Endothelial cell of umbilical vein (primary cell): ENCODE results near the gene LECT2. TPM values are rescaled to one million over a fixed set of nuclear protein-coding genes. Genes with fewer than 3 reads are reported as not detected.

Experiments used
- BruUV-seq: library from RNA; stranded (reverse); fragments of 400-500 nt; replicated peaks from 2 replicates; lab custom pipeline; 2021; lab: Mats Ljungman, UMichigan
- CTCF ChIA-PET: fragments of 300-600, 350-600 bp; sonication (Branson Sonifier 250); formaldehyde crosslinking; loops from one replicate; lab custom pipeline; 2021; ENCODE audit warnings: antibody characterized with exemption, inconsistent platforms; lab: Charles Lee
- POLR2A ChIA-PET: fragments of 300-600, 350-600 bp; sonication (Branson Sonifier 250); formaldehyde crosslinking; loops from one replicate; lab custom pipeline; 2021; ENCODE audit warnings: antibody characterized with exemption, inconsistent platforms; lab: Charles Lee
- DNase-seq: peaks from one replicate; pipeline ENCODE4 v3.0.0-alpha.2; 2011; ENCODE audit warnings: low read depth, low spot score
- FAIRE-seq: peaks from 2 replicates; lab custom pipeline; 2011; peaks lifted over from hg19 to GRCh38; lab: Jason Lieb, UNC
- H2AFZ ChIP-seq: 2 replicates; pipeline ENCODE4 v1.6.0; 2012; ENCODE audit warnings: low read depth, low read length, control low read depth, inconsistent platforms
- H3K27ac ChIP-seq: 2 replicates; pipeline ENCODE4 v1.5.1; 2011; ENCODE audit warnings: low read depth, mild to moderate bottlenecking, control low read depth, low read length, moderate library complexity; ENCODE audit not compliant: insufficient read depth
- H3K27me3 ChIP-seq, 2 experiments: 2 replicates each; pipeline versions ENCODE4 v1.6.0 to v1.6.1; 2011; ENCODE audit warnings: low read length in 2 of 2, mixed read lengths in 1 of 2; ENCODE audit not compliant: control insufficient read depth in 2 of 2, insufficient read depth in 2 of 2
- H3K36me3 ChIP-seq, 2 experiments: 2 replicates in 1 of 2; 3 replicates in 1 of 2; pipeline ENCODE4 v1.5.1; 2011; ENCODE audit warnings: low read length in 2 of 2, mild to moderate bottlenecking in 1 of 2, moderate library complexity in 1 of 2; ENCODE audit not compliant: control insufficient read depth in 2 of 2, insufficient read depth in 2 of 2; ENCODE audit errors: extremely low read depth in 1 of 2
- H3K4me1 ChIP-seq: 3 replicates; pipeline ENCODE4 v1.5.1; 2011; ENCODE audit warnings: mild to moderate bottlenecking, low read length; ENCODE audit not compliant: control insufficient read depth, insufficient read depth; ENCODE audit errors: extremely low read depth
- H3K4me2 ChIP-seq: 2 replicates; pipeline ENCODE4 v1.6.1; 2011; ENCODE audit warnings: low read length, control low read depth, mixed read lengths; ENCODE audit not compliant: insufficient read depth
- H3K4me3 ChIP-seq, 3 experiments: fragments of 200-600 bp in 1 of 3; sonication (generic), shearing (Covaris generic) in 1 of 3; replicated peaks in 1 of 3; 2 replicates each; pipeline ENCODE4 v1.5.1; 2011 to 2016; ENCODE audit warnings: control low read depth in 3 of 3, low read length in 3 of 3, mild to moderate bottlenecking in 2 of 3, inconsistent platforms in 1 of 3, low read depth in 1 of 3, moderate library complexity in 1 of 3; ENCODE audit not compliant: insufficient read depth in 1 of 3
- H3K79me2 ChIP-seq: 2 replicates; pipeline ENCODE4 v1.6.0; 2012; ENCODE audit warnings: low read length, inconsistent platforms; ENCODE audit not compliant: control insufficient read depth, insufficient read depth
- H3K9ac ChIP-seq: replicated peaks from 2 replicates; pipeline ENCODE3; 2011; ENCODE audit warnings: low read length, control low read depth; ENCODE audit not compliant: insufficient read depth; ENCODE audit errors: extremely low read depth
- H3K9me1 ChIP-seq: replicated peaks from 3 replicates; pipeline ENCODE4 v1.6.0; 2011; ENCODE audit warnings: mild to moderate bottlenecking, low read length; ENCODE audit not compliant: control insufficient read depth, insufficient read depth; ENCODE audit errors: extremely low read depth
- H3K9me3 ChIP-seq: replicated peaks from 2 replicates; pipeline ENCODE4 v1.5.1; 2012; ENCODE audit warnings: low read length, inconsistent platforms; ENCODE audit not compliant: control insufficient read depth, insufficient read depth
- H4K20me1 ChIP-seq: replicated peaks from 2 replicates; pipeline ENCODE3; 2011; ENCODE audit warnings: mild to moderate bottlenecking, low read length; ENCODE audit not compliant: control insufficient read depth, insufficient read depth; ENCODE audit errors: extremely low read depth
- CTCF ChIP-seq, 2 donors: IDR thresholded peaks; 1 replicate in 1 of 2; 2 replicates in 1 of 2; pipeline ENCODE4 v1.5.1; 2011; ENCODE audit warnings: low read length in 2 of 2, mild to moderate bottlenecking in 2 of 2, moderate library complexity in 2 of 2, control low read depth in 1 of 2, inconsistent platforms in 1 of 2, low read depth in 1 of 2; ENCODE audit not compliant: insufficient read depth in 1 of 2; ENCODE audit errors: extremely low read depth in 1 of 2
- EZH2 ChIP-seq: IDR thresholded peaks from 2 replicates; pipeline ENCODE4 v1.6.1; 2012; ENCODE audit warnings: borderline replicate concordance, low read depth, mild to moderate bottlenecking, moderate library complexity, low read length, inconsistent platforms; ENCODE audit not compliant: severe bottlenecking
- FOS ChIP-seq: IDR thresholded peaks from 2 replicates; pipeline ENCODE4 v1.6.1; 2011; ENCODE audit warnings: mild to moderate bottlenecking, low read length, moderate library complexity, borderline replicate concordance; ENCODE audit not compliant: insufficient read depth
- GATA2 ChIP-seq: IDR thresholded peaks from 2 replicates; pipeline ENCODE4 v1.7.0; 2011; ENCODE audit warnings: low read depth, mild to moderate bottlenecking, moderate library complexity, mixed read lengths, low read length; ENCODE audit not compliant: insufficient read length, insufficient read depth
- JUN ChIP-seq: IDR thresholded peaks from 2 replicates; pipeline ENCODE4 v1.6.1; 2011; ENCODE audit warnings: borderline replicate concordance, low read depth; ENCODE audit not compliant: insufficient read length, insufficient read depth
- MAX ChIP-seq: IDR thresholded peaks from 2 replicates; pipeline ENCODE4 v1.6.1; 2011; ENCODE audit not compliant: insufficient read depth, insufficient read length
- MYC ChIP-seq: IDR thresholded peaks from one replicate; pipeline ENCODE4 v1.6.1; 2011; ENCODE audit warnings: mild to moderate bottlenecking, low read depth, low read length
- POLR2A ChIP-seq: IDR thresholded peaks from 2 replicates; pipeline ENCODE4 v1.6.1; 2012; ENCODE audit warnings: low read depth, mild to moderate bottlenecking, control low read depth, low read length
- POLR2AphosphoS5 ChIP-seq: IDR thresholded peaks from 2 replicates; pipeline ENCODE4 v1.6.1; 2012; ENCODE audit warnings: low read depth, mild to moderate bottlenecking, control low read depth, low read length, moderate library complexity; ENCODE audit not compliant: insufficient read depth
- dilution Hi-C: fragments of 300-500 bp; cut with MboI; formaldehyde crosslinking; loops from one replicate; pipeline ENCODE4 v1.15.0; 2019; ENCODE audit warnings: low sequenced_read_pairs; ENCODE audit not compliant: extremely low pct_ligation_motif_present
- intact Hi-C: fragments of 100-400 bp; cut with micrococcal nuclease; formaldehyde crosslinking; loops from one replicate; pipeline ENCODE4 v1.10.0; 2022
- polyA plus RNA-seq, 4 experiments: library from polyadenylated mRNA; depleted of rRNA in 3 of 4; stranded (reverse) in 3 of 4; unstranded in 1 of 4; fragments of >200 nt; gene quantifications; 2 replicates each; pipeline versions ENCODE4 v1.2.1 to v1.2.3, GENCODE V29; 2011 to 2012; ENCODE audit warnings: missing spikeins in 1 of 4
- total RNA-seq: library from RNA; stranded (reverse); gene quantifications from 2 replicates; pipeline ENCODE4 v1.2.3, GENCODE V29; 2021

The LECT2 gene
- total and polyA plus RNA-seq, 2 donors (not counting 3 experiments of a cell fraction or from before 2014, with no cell fraction given), result not detected

GRCh38 chr5:135942202-135942771 is 12.5 kb downstream of the LECT2 start:
- H3K4me3 ChIP-seq, result no peak overlapping the region
- intact Hi-C loops, result no loop called here
- no TSS peak for BruUV-seq
- H3K9ac ChIP-seq, result no peak overlapping the region
- no peaks in the 10 kb centered on the region for H3K36me3 ChIP-seq
- POLR2A ChIA-PET, result no interaction called here
- TF ChIP-seq JUN (no peak), GATA2 (no peak), CTCF (IDR thresholded peaks at IDR 0.05; ENCODE audit: extremely low read depth in 1 of 2, insufficient read depth in 1 of 2, low read depth in 1 of 2, low read length in 2 of 2) (no peak), MAX (no peak), EZH2 (no peak), FOS (no peak), POLR2A (no peak), MYC (no peak), POLR2AphosphoS5 (no peak)
- FAIRE-seq (no peak), DNase-seq (no peak)
- H3K79me2 ChIP-seq, result no peaks in the 10 kb centered on the region
- CTCF ChIA-PET, result interaction anchor here (1.1 to 2.1 kb wide), 6 partner anchors 10 to 140 kb away, joined by 3 to 19 read pairs (median 4); no protein-coding TSS in a partner anchor
- peaks cover 10 to 44% of the 10 kb centered on the region in 2 experiments for H3K27me3 ChIP-seq
- no peak overlapping the region for H2AFZ ChIP-seq
- H3K27ac ChIP-seq, result no peak overlapping the region
- dilution Hi-C loops, result no loop called here
- peaks cover under 1% of the 10 kb centered on the region for H3K9me1 ChIP-seq
- no peaks in the 10 kb centered on the region for H3K4me1 ChIP-seq
- no peak overlapping the region for H3K4me2 ChIP-seq
- no peaks in the 10 kb centered on the region for H4K20me1 ChIP-seq
- H3K9me3 ChIP-seq, result no peaks in the 10 kb centered on the region
